ENCODE measurements around the gene KPNA3. TPM values are rescaled to one million over a fixed set of nuclear protein-coding genes. Genes with fewer than 3 reads are reported as not detected.
"Not testable (repeated sequence)": the region's sequence is repeated elsewhere in the genome, so short reads cannot be mapped to it uniquely, and the experiment has no call there.

Gene KPNA3
- total RNA-seq: 42.4 and 42.8 TPM in 2 replicates

GRCh38 chr13:49792550-49793324 lies at the start of gene KPNA3:
TSS of gene KPNA3 (minus strand) at chr13:49792682. CDS start at chr13:49792506, 176 bp downstream.
- intact Hi-C loops (cut with micrococcal nuclease): loop anchor here (1.0 to 5.0 kb wide), 20 partner anchors 56 to 1792 kb away; partner anchors contain the start of genes ARL11, CAB39L, EBPL and NUDT15

- intact Hi-C loops (cut with micrococcal nuclease): loop anchor here (10.0 kb wide), 1 partner anchor 1233 kb away; no protein-coding TSS in a partner anchor
These were observed 49.5 kb upstream of the KPNA3 start for GRCh38 chr13:49841964-49842363.

GRCh38 chr13:49840675-49841074 lies 48.2 kb upstream of the KPNA3 start:
- intact Hi-C loops (cut with micrococcal nuclease): loop anchor here (10.0 kb wide), 1 partner anchor 1234 kb away; no protein-coding TSS in a partner anchor

- intact Hi-C loops (cut with micrococcal nuclease): loop anchor here (10.0 kb wide), 1 partner anchor 1235 kb away; no protein-coding TSS in a partner anchor
These were observed 47.8 kb upstream of the KPNA3 start for GRCh38 chr13:49840266-49840665.

GRCh38 chr13:49838989-49839388 lies 46.5 kb upstream of the KPNA3 start:
- intact Hi-C loops (cut with micrococcal nuclease): no loop called here

- intact Hi-C loops (cut with micrococcal nuclease): no loop called here
These were observed 44.0 kb upstream of the KPNA3 start for GRCh38 chr13:49836516-49836915.

GRCh38 chr13:49833402-49833801 lies 40.9 kb upstream of the KPNA3 start:
- intact Hi-C loops (cut with micrococcal nuclease): no loop called here

- intact Hi-C loops (cut with micrococcal nuclease): no loop called here
These were observed 39.0 kb upstream of the KPNA3 start for GRCh38 chr13:49831455-49831854.

- intact Hi-C loops (cut with micrococcal nuclease): no loop called here
These were observed 38.2 kb upstream of the KPNA3 start for GRCh38 chr13:49830721-49831120.

GRCh38 chr13:49829715-49830114 lies 37.2 kb upstream of the KPNA3 start:
- intact Hi-C loops (cut with micrococcal nuclease): no loop called here

GRCh38 chr13:49828453-49828852 lies 36.0 kb upstream of the KPNA3 start:
- intact Hi-C loops (cut with micrococcal nuclease): no loop called here

- intact Hi-C loops (cut with micrococcal nuclease): no loop called here
These were observed 35.4 kb upstream of the KPNA3 start for GRCh38 chr13:49827891-49828290.

GRCh38 chr13:49827336-49827735 lies 34.9 kb upstream of the KPNA3 start:
- intact Hi-C loops (cut with micrococcal nuclease): no loop called here

GRCh38 chr13:49821216-49822009 lies 28.9 kb upstream of the KPNA3 start:
- intact Hi-C loops (cut with micrococcal nuclease): no loop called here

GRCh38 chr13:49820591-49821215 lies 28.2 kb upstream of the KPNA3 start:
- intact Hi-C loops (cut with micrococcal nuclease): no loop called here

- intact Hi-C loops (cut with micrococcal nuclease): not testable (repeated sequence)
These were observed 23.6 kb upstream of the KPNA3 start for GRCh38 chr13:49816047-49816446.

- intact Hi-C loops (cut with micrococcal nuclease): no loop called here
These were observed 22.2 kb upstream of the KPNA3 start for GRCh38 chr13:49814551-49815270.

GRCh38 chr13:49812812-49813211 lies 20.3 kb upstream of the KPNA3 start:
- intact Hi-C loops (cut with micrococcal nuclease): no loop called here

GRCh38 chr13:49811527-49811908 lies 19.0 kb upstream of the KPNA3 start:
- intact Hi-C loops (cut with micrococcal nuclease): no loop called here

- intact Hi-C loops (cut with micrococcal nuclease): no loop called here
These were observed 18.4 kb upstream of the KPNA3 start for GRCh38 chr13:49810567-49811526.

All from T-helper 1 cell treated with Interleukin-12 subunit alpha and Interleukin-12 subunit beta and Interleukin-4 antibody, amounts not matched to agents 30 ng/mL and 1 ng/mL, for 36 hours (primary cell).